Panc1 (cell line): ENCODE data around the gene JPH4. TPM values are rescaled to one million over a fixed set of nuclear protein-coding genes. Genes with fewer than 3 reads are reported as not detected.

Experiments used
- ATAC-seq: fragments of 200-7000 bp; cut with Tn5 transposase; 2 replicates; pipeline ENCODE4 v1.9.1; 2020; ENCODE audit warnings: mild to moderate bottlenecking, moderate library complexity
- BruUV-seq: library from RNA; stranded (reverse); fragments of 400-500 nt; replicated peaks from 2 replicates; lab custom pipeline; 2021; lab: Mats Ljungman, UMichigan
- CTCF ChIA-PET: fragments of 300-600 bp; sonication (Branson Sonifier 250); formaldehyde crosslinking; loops from one replicate; lab custom pipeline; 2022; ENCODE audit warnings: antibody characterized with exemption; lab: Charles Lee
- POLR2A ChIA-PET: fragments of 300-600 bp; sonication (Branson Sonifier 250); formaldehyde crosslinking; loops from one replicate; lab custom pipeline; 2022; ENCODE audit warnings: antibody characterized with exemption; lab: Charles Lee
- DNase-seq: peaks from one replicate; pipeline ENCODE4 v3.0.0-alpha.2; 2010; ENCODE audit warnings: low read depth, low spot score
- H3K27ac ChIP-seq: 2 replicates; pipeline ENCODE4 v1.5.1; 2011; ENCODE audit warnings: mild to moderate bottlenecking, low read length, inconsistent platforms
- H3K27me3 ChIP-seq: fragments of 200-500 bp; sonication (Bioruptor generic); 2 replicates; pipeline ENCODE4 v1.6.0; 2014; ENCODE audit warnings: low read length, inconsistent platforms; ENCODE audit not compliant: control insufficient read depth, insufficient read depth
- H3K36me3 ChIP-seq: fragments of 200-500 bp; sonication (Bioruptor generic); 2 replicates; pipeline ENCODE4 v1.5.1; 2014; ENCODE audit warnings: inconsistent platforms, mild to moderate bottlenecking, low read length, moderate library complexity; ENCODE audit not compliant: control insufficient read depth, insufficient read depth
- H3K4me1 ChIP-seq: 2 replicates; pipeline ENCODE4 v1.5.1; 2011; ENCODE audit warnings: inconsistent platforms, mild to moderate bottlenecking, low read length, moderate library complexity; ENCODE audit not compliant: control insufficient read depth, insufficient read depth
- H3K4me3 ChIP-seq, 2 experiments: 2 replicates each; pipeline ENCODE4 v1.5.1; 2011 to 2012; ENCODE audit warnings: low read depth in 2 of 2, low read length in 2 of 2, mild to moderate bottlenecking in 2 of 2, inconsistent platforms in 1 of 2, moderate library complexity in 1 of 2
- H3K9me3 ChIP-seq: fragments of 200-500 bp; sonication (Bioruptor generic); 2 replicates; pipeline ENCODE4 v1.5.1; 2014; ENCODE audit warnings: low read depth, mild to moderate bottlenecking, inconsistent platforms, low read length, moderate library complexity; ENCODE audit not compliant: control insufficient read depth, insufficient read depth
- POLR2AphosphoS5 ChIP-seq: IDR thresholded peaks from 2 replicates; pipeline ENCODE4 v1.6.1; 2012; ENCODE audit warnings: mild to moderate bottlenecking, low read depth, low read length, moderate library complexity
- REST ChIP-seq, 2 experiments: IDR thresholded peaks; 2 replicates each; pipeline ENCODE4 v1.6.1; 2011 to 2012; ENCODE audit warnings: low read depth in 2 of 2, control low read depth in 1 of 2, low read length in 1 of 2, mild to moderate bottlenecking in 1 of 2, moderate library complexity in 1 of 2; ENCODE audit not compliant: insufficient read depth in 1 of 2
- SIN3A ChIP-seq: IDR thresholded peaks from 2 replicates; pipeline ENCODE4 v1.6.1; 2012; ENCODE audit warnings: low read depth, mild to moderate bottlenecking, low read length, moderate library complexity, borderline replicate concordance; ENCODE audit not compliant: insufficient read depth
- TCF7L2 ChIP-seq: IDR thresholded peaks from 2 replicates; pipeline ENCODE4 v1.6.1; 2011; ENCODE audit warnings: mild to moderate bottlenecking, low read depth, low read length, inconsistent platforms
- in situ Hi-C: cut with HindIII; loops from 2 replicates; pipeline ENCODE4 v1.10.0; 2016; ENCODE audit warnings: low sequenced_read_pairs, low pct_unique_long_range_greater_than_20kb
- intact Hi-C: fragments of 100-400 bp; cut with micrococcal nuclease; formaldehyde crosslinking; loops from one replicate; pipeline ENCODE4 v1.10.0; 2022; ENCODE audit not compliant: unreplicated experiment
- total RNA-seq: library from RNA; stranded (reverse); gene quantifications from one replicate; pipeline ENCODE4 v1.2.1, GENCODE V29; 2021; ENCODE audit not compliant: unreplicated experiment
- TF ChIP-seq, protein P1 (sequence below): fragments of 450-650 bp; IDR thresholded peaks from 2 replicates; pipeline ENCODE4 v1.5.1; 2017; ENCODE audit warnings: mild to moderate bottlenecking

The JPH4 gene
- total RNA-seq, 1 experiment from 2014 or later = 0.05 TPM

GRCh38 chr14:23550812-23551265 is 27.8 kb downstream of the JPH4 start:
- in situ Hi-C loops = no loop called here
- TF ChIP-seq SIN3A = no peak
- no peak for TF ChIP-seq TCF7L2
- TF ChIP-seq, protein P1, sequence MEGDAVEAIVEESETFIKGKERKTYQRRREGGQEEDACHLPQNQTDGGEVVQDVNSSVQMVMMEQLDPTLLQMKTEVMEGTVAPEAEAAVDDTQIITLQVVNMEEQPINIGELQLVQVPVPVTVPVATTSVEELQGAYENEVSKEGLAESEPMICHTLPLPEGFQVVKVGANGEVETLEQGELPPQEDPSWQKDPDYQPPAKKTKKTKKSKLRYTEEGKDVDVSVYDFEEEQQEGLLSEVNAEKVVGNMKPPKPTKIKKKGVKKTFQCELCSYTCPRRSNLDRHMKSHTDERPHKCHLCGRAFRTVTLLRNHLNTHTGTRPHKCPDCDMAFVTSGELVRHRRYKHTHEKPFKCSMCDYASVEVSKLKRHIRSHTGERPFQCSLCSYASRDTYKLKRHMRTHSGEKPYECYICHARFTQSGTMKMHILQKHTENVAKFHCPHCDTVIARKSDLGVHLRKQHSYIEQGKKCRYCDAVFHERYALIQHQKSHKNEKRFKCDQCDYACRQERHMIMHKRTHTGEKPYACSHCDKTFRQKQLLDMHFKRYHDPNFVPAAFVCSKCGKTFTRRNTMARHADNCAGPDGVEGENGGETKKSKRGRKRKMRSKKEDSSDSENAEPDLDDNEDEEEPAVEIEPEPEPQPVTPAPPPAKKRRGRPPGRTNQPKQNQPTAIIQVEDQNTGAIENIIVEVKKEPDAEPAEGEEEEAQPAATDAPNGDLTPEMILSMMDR = no peak
- TF ChIP-seq REST (IDR thresholded peaks at IDR 0.05; ENCODE audit: insufficient read depth in 1 of 2, low read depth in 2 of 2, low read length in 1 of 2) = no peak
- no peak for TF ChIP-seq POLR2AphosphoS5
- Histone ChIP-seq H3K36me3 (peaks cover 3% of the 10 kb centered on the region; the same call in 1 of the 2 replicates), H3K4me3 (peak overlapping the region; percentile 71 to 80), H3K4me1 (no peaks in the 10 kb centered on the region), H3K27ac (peak overlapping the region; percentile 75), H3K27me3 (no peaks in the 10 kb centered on the region), H3K9me3 (no peaks in the 10 kb centered on the region)
- no TSS peak for BruUV-seq
- no peak for DNase-seq
- 0 out of 2 replicates have a peak, but pooled peaks have one; percentile 13 for ATAC-seq
- ChIA-PET POLR2A (no interaction called here), CTCF (no interaction called here)
- intact Hi-C loops = loop anchor here (10.0 kb wide), 1 partner anchor 226 kb away; the partner anchor contains the start of gene PABPN1

GRCh38 chr14:23550131-23550811 is 28.3 kb downstream of the JPH4 start:
- Histone ChIP-seq H3K9me3 (no peaks in the 10 kb centered on the region), H3K27me3 (no peaks in the 10 kb centered on the region), H3K36me3 (peaks cover 3% of the 10 kb centered on the region; the same call in 1 of the 2 replicates), H3K4me3 (peak overlapping the region; percentile 71 to 80), H3K27ac (no peak overlapping the region), H3K4me1 (no peaks in the 10 kb centered on the region)
- TF ChIP-seq, protein P1 = no peak
- TF ChIP-seq SIN3A (no peak), REST (IDR thresholded peaks at IDR 0.05; ENCODE audit: insufficient read depth in 1 of 2, low read depth in 2 of 2, low read length in 1 of 2) (no peak), POLR2AphosphoS5 (no peak), TCF7L2 (no peak)
- DNase-seq (no peak), ATAC-seq (no peak)
- no TSS peak for BruUV-seq
- in situ Hi-C loops = no loop called here
- intact Hi-C loops = loop anchor here (10.0 kb wide), 1 partner anchor 225 kb away; the partner anchor contains the start of gene PABPN1
- CTCF ChIA-PET = no interaction called here
- POLR2A ChIA-PET = no interaction called here
